ENCODE measurements around the gene GARIN1A. TPM values are rescaled to one million over a fixed set of nuclear protein-coding genes. Genes with fewer than 3 reads are reported as not detected.

GARIN1A gene
- total and polyA plus RNA-seq, 8 donors = 1.1 to 4.1 (median 2.8) TPM

DNA sequence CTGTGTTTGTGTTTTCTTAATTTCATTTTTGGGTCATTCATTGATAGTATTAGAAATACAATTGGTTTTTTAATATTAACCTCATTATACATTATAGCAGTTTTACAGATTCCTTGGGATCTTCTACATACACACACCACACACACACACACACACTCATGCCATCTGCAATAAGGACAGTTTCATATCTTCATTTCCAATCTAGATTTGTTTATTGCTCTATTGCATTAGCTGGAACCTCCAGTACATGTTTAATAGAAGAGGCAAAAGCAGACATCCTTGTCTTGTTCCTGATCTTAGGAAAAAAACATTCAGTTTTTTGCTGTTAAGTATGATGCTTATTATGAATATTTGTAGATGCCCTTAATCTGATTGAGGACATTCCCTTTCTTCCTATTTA, 49.3 kb downstream of the GARIN1A start:
- H3K4me3 ChIP-seq = no peak overlapping the region
- H3K27ac ChIP-seq = no peak overlapping the region
- DNase-seq (no peak), ATAC-seq (no peak)
- H3K36me3 ChIP-seq = no peaks in the 10 kb centered on the region
- no peaks in the 10 kb centered on the region for H3K4me1 ChIP-seq
- intact Hi-C loops (cut with DNase I) = no loop called here
- TF ChIP-seq, protein P1, sequence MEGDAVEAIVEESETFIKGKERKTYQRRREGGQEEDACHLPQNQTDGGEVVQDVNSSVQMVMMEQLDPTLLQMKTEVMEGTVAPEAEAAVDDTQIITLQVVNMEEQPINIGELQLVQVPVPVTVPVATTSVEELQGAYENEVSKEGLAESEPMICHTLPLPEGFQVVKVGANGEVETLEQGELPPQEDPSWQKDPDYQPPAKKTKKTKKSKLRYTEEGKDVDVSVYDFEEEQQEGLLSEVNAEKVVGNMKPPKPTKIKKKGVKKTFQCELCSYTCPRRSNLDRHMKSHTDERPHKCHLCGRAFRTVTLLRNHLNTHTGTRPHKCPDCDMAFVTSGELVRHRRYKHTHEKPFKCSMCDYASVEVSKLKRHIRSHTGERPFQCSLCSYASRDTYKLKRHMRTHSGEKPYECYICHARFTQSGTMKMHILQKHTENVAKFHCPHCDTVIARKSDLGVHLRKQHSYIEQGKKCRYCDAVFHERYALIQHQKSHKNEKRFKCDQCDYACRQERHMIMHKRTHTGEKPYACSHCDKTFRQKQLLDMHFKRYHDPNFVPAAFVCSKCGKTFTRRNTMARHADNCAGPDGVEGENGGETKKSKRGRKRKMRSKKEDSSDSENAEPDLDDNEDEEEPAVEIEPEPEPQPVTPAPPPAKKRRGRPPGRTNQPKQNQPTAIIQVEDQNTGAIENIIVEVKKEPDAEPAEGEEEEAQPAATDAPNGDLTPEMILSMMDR (IDR thresholded peaks at IDR 0.05) = no peak
- H3K27me3 ChIP-seq = no peaks in the 10 kb centered on the region
- no peaks in the 10 kb centered on the region for H3K9me3 ChIP-seq

Other genes starting within 250 kb of the GARIN1A start
- gene HILPDA, start 216.4 kb upstream of the GARIN1A start, total RNA-seq = 10 to 100 TPM; 10.2 to 12.2 TPM
- 10 to 100 TPM; 32.2 to 39.1 (median 33.7) TPM for gene HILPDA, start 216.4 kb upstream of the GARIN1A start, polyA plus RNA-seq (ENCODE audit: insufficient read length in 6 of 6)
- 10 to 100 TPM; 22.7 to 27.4 TPM for gene METTL2B, start 195.5 kb upstream of the GARIN1A start, total RNA-seq
- 10 to 100 TPM; 25.0 to 33.8 (median 30.0) TPM for gene METTL2B, start 195.5 kb upstream of the GARIN1A start, polyA plus RNA-seq (ENCODE audit: insufficient read length in 6 of 6)
- 100 to 1,000 TPM; 177 to 239 TPM for gene CALU, start 67.1 kb downstream of the GARIN1A start, total RNA-seq
- gene CALU, start 67.1 kb downstream of the GARIN1A start, polyA plus RNA-seq (ENCODE audit: insufficient read length in 6 of 6) = 100 to 1,000 TPM; 182 to 236 (median 205) TPM
- not detected for gene OPN1SW, start 103.5 kb downstream of the GARIN1A start, total RNA-seq
- gene OPN1SW, start 103.5 kb downstream of the GARIN1A start, polyA plus RNA-seq (ENCODE audit: insufficient read length in 6 of 6) = 1 to 10 TPM; 1.2 to 2.3 (median 1.7) TPM
- gene CCDC136, start 119.7 kb downstream of the GARIN1A start, total RNA-seq = 1 to 10 TPM; 2.5 to 3.2 TPM
- gene CCDC136, start 119.7 kb downstream of the GARIN1A start, polyA plus RNA-seq (ENCODE audit: insufficient read length in 6 of 6) = 10 to 100 TPM; 30.1 to 87.1 (median 58.3) TPM
- 10 to 100 TPM; 14.3 to 23.7 TPM for gene FLNC, start 158.1 kb downstream of the GARIN1A start, total RNA-seq
- 10 to 100 TPM; 15.7 to 34.7 (median 24.2) TPM for gene FLNC, start 158.1 kb downstream of the GARIN1A start, polyA plus RNA-seq (ENCODE audit: insufficient read length in 6 of 6)
- 100 to 1,000 TPM; 192 to 200 TPM for gene ATP6V1F, start 190.6 kb downstream of the GARIN1A start, total RNA-seq
- gene ATP6V1F, start 190.6 kb downstream of the GARIN1A start, polyA plus RNA-seq (ENCODE audit: insufficient read length in 6 of 6) = 100 to 1,000 TPM; 106 to 118 (median 108) TPM
- 1 to 10 TPM; 1.5 to 1.7 TPM for gene KCP, start 238.4 kb downstream of the GARIN1A start, total RNA-seq
- gene KCP, start 238.4 kb downstream of the GARIN1A start, polyA plus RNA-seq (ENCODE audit: insufficient read length in 6 of 6) = 1 to 10 TPM; 5.9 to 9.8 (median 7.7) TPM